ENCODE data around the gene RASD1. TPM values are rescaled to one million over a fixed set of nuclear protein-coding genes. Genes with fewer than 3 reads are reported as not detected.

RASD1 gene
- total RNA-seq, 1 experiment from 2014 or later, result 5.7 TPM

GRCh38 chr17:17520599-17521232 is 24.5 kb upstream of the RASD1 start:
- no peak overlapping the region for H2BK15ac ChIP-seq (ENCODE audit: low read depth, low read length)
- peaks cover 0 to 14% (median 4%) of the 10 kb centered on the region in 3 experiments; a peak in 4 of 7 replicates for H3K36me3 Mint-ChIP-seq (ENCODE audit: insufficient read depth in 1 of 3, low read depth in 3 of 3)
- no peak overlapping the region for H2BK5ac ChIP-seq (ENCODE audit: insufficient read length, low read length)
- peaks cover 3% of the 10 kb centered on the region; the same call in 1 of the 2 replicates for H3K4me1 ChIP-seq (ENCODE audit: insufficient read depth, low read length)
- H3K18ac ChIP-seq (ENCODE audit: insufficient read length, low read depth, low read length), result no peak overlapping the region
- no peak overlapping the region for H2BK20ac ChIP-seq (ENCODE audit: low read depth, low read length, poor library complexity, severe bottlenecking)
- H3K4me2 ChIP-seq (ENCODE audit: insufficient read depth, insufficient read length, low read length), result no peak overlapping the region
- H2AFZ ChIP-seq (ENCODE audit: low read length), result no peak overlapping the region
- H3K79me1 ChIP-seq (ENCODE audit: insufficient read depth, low read depth, low read length, poor library complexity, severe bottlenecking), result no peaks in the 10 kb centered on the region
- H3K27me3 ChIP-seq (ENCODE audit: insufficient read depth, low read length), result no peaks in the 10 kb centered on the region
- H3K23me2 ChIP-seq (ENCODE audit: insufficient read length, low read depth, low read length, poor library complexity, severe bottlenecking), result no peaks in the 10 kb centered on the region
- no peak for TF ChIP-seq CTCF (conservative IDR thresholded peaks at IDR 0.05)
- no peak overlapping the region; a peak in 2 of 7 replicates for H3K27ac Mint-ChIP-seq
- no peak overlapping the region for H3K27ac ChIP-seq (ENCODE audit: insufficient read length, low read depth, low read length)
- no peak overlapping the region for H2BK120ac ChIP-seq (ENCODE audit: low read depth, low read length, poor library complexity, severe bottlenecking)
- H4K20me1 ChIP-seq (ENCODE audit: control insufficient read depth, insufficient read depth, insufficient read length), result peaks cover 2% of the 10 kb centered on the region
- H3K9me3 ChIP-seq (ENCODE audit: control insufficient read depth, low read depth, low read length), result no peaks in the 10 kb centered on the region
- no peak overlapping the region for H4K8ac ChIP-seq (replicated peaks; ENCODE audit: insufficient read length, low read depth, low read length)
- no peaks in the 10 kb centered on the region for H3K27me3 Mint-ChIP-seq (ENCODE audit: low read depth)
- H3K14ac ChIP-seq (ENCODE audit: insufficient read depth, low read length), result no peak overlapping the region; the same call in 1 of the 2 replicates
- H3K23ac ChIP-seq (ENCODE audit: insufficient read length, low read depth, low read length), result no peak overlapping the region
- no peaks in the 10 kb centered on the region for H3K79me2 ChIP-seq (ENCODE audit: insufficient read depth, low read length)
- H3K4me1 Mint-ChIP-seq, result peaks cover 37 to 38% of the 10 kb centered on the region in 2 experiments
- DNase-seq, result no peak
- no peak overlapping the region for H4K91ac ChIP-seq (ENCODE audit: insufficient read length, low read depth, low read length)
- no peak overlapping the region for H3K9ac ChIP-seq (ENCODE audit: extremely low read depth, insufficient read length, low read length)
- no peak overlapping the region for H3K4me3 Mint-ChIP-seq
- no peak overlapping the region for H2BK12ac ChIP-seq (ENCODE audit: insufficient read length, low read depth, low read length)
- H4K5ac ChIP-seq (ENCODE audit: insufficient read length, low read depth, low read length), result no peak overlapping the region
- no peak overlapping the region for H3K56ac ChIP-seq (ENCODE audit: insufficient read length, low read depth, low read length)
- peaks cover 0 to 3% of the 10 kb centered on the region in 2 experiments; a peak in 1 of 5 replicates for H3K9me3 Mint-ChIP-seq
- no CpG with 5 or more reads among the region's 22 CpGs for WGBS (ENCODE audit: extremely low coverage, insufficient read length, low lambda C conversion rate)
- H2AK5ac ChIP-seq (ENCODE audit: insufficient read length, low read length), result no peak overlapping the region
- no peak overlapping the region for H3K4ac ChIP-seq (ENCODE audit: low read depth, low read length)
- H3T11ph ChIP-seq (ENCODE audit: low read length), result no peak overlapping the region
